Hematopoietic multipotent progenitor cell treated with erythropoietin and hydrocortisone succinate and interleukin-3 and kit ligand, for 15 days (in vitro differentiated cells): ENCODE measurements around the gene FGD5.

Source experiments
- DNase-seq: peaks from one replicate; pipeline ENCODE4 v3.0.0-alpha.2; 2015; ENCODE audit warnings: low spot score

Gene FGD5

GRCh38 chr3:14927308-14927707 is 108.5 kb downstream of the FGD5 start:
- no peak for DNase-seq

DNA sequence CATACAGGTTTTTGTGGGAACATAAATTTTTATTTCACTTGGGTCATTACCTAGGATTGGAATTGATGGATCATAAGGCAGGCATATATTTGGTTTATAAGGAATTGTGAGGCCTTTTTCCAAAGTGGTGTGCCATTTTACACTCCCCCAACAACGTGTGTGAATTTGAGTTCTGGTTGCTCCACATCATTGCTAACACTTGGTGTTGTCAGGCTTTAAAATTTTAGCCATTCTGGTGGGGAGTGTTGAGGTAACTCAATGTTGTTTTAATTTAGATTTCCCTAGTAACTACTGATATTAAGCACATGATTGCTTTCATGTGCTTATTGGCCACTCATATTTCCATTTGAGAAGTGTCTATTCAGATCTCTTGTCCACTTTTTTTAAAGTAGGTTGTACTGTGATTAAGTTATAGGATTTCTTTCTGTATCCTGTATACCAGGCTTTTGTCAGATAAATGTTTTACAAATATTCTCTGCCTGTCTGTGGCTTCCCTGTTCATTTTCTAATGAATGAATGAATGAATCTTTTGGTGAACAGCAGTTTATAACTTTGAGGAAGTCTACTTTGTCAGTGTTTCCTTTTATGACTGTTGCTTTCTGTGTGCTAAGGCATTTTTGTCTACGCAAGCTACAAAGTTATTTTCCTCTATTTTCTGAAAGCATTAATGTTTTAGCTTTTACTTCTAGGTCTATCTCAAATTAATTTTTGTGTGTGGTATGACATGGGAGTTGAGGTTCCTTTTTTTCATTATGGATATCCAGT is 110.7 kb downstream of the FGD5 start:
- no peak for DNase-seq

- DNase-seq, result no peak
Measured at GRCh38 chr3:14933820-14934425, 115.2 kb downstream of the FGD5 start.

DNA sequence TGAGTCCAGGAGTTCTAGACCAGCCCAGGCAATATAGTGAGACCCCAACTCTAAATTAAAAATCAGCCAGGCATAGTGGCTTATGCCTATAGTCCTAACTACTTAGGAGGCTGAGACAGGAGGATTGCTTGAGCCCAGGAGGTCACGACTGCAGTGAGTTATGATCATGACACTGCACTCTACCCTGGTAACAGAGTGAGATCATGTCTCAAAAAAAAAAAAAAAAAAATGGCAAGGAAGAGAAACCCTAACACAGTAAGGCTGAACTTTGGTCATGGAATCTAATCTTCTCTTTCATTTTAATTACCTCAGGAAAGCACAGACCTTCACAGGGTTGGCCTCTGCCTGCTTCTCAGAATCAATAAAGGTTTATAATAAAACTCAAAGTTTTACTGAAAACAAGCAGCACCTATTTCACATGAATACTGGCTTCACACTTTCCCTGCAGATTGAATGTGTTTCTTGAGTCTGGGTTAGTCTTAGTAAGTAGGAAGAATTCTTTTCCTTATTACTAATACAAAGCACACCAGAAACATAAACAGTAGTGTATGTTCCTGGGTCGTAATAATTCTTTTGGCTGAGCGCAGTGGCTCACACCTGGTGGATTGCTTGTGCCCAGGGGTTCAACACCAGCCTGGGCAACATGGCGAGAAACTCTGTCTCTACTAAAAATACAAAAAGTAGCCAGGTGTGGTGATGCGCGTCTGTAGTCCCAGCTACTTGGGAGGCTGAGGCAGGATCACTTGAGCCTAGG is 117.0 kb downstream of the FGD5 start:
- no peak for DNase-seq

- DNase-seq, result no peak
Measured at GRCh38 chr3:14938954-14939353, 120.2 kb downstream of the FGD5 start.

DNA sequence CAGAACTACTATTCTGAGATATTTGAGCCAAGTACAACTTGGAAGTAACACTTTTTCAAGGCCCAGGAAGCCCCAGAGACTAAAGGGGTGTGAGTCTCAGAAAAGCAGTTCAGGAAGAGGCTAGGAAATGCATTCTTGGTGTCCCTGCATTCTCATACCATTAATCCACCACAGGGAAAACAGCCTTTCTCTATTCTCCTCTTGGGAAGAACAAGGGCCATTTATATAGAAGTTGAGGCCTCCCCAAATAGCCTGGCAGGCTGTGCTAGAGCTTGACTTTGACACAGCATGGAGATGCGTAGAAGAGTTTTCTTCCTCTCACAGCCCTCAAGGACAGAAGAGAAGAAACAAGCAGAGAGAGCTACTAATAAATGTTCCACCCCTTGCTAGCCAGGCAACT is 123.1 kb downstream of the FGD5 start:
- DNase-seq, result no peak

- no peak for DNase-seq
Measured at GRCh38 chr3:14943042-14943441, 124.3 kb downstream of the FGD5 start.

DNA sequence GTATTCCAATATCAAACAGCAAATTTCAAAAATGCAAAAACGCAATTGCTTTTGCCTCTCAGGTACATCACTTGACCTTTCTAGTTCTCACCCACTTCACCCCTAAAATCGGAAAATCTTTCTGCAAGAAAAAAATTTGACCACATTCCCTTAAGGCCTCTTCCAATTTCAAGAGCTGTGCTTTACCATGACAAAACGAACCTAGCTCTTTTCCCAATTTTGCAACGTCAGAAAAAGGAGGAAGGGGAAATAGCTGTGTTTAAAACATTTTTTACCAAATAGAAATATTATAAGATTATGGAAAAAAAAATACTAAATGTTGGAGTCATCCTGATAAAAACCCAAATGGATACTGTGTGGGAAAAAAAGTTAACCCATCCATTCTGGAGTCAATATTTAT is 127.5 kb downstream of the FGD5 start:
- no peak for DNase-seq

GRCh38 chr3:14946739-14947099 is 128.0 kb downstream of the FGD5 start:
- DNase-seq, result no peak

DNA sequence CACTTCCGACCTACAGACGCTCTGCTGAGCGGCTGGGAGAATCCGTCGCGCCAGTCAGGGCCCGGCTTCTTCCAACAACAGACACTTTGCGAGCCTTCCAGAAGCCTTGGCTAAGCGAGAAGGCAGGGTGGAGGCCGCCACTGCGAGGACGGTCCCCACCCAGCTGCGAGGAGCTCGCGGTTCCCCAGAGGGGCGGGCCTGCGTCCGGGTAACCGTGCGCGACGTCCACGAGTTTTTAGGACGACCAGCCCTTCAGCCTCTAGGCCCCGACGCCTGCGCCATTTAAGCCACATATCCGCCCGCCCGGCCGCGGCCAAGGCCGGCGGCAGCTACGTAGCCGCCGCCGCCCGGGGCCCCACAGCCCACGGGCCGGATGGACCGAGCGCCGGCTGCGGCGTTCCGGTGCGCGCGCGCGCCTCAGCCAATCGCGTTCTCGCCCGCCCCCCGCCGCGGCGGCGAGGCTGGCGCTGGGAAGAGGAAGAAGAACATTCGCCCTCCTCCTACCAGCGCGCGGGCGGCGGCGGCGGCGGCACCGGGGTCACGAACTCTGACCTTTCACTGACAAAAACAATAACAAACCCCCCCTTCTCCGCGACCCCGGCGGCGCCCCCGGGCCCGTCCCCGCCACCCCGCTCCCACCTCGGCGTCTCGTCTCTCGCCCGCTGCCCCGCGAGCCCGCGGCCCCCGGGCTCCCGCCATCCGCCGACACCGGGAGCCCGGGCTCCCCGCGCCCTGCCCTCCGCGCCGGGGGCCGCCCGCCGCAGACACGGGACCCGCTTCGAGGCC is 128.5 kb downstream of the FGD5 start, which contains the start of gene NR2C2:
TSS of gene NR2C2 (plus strand) at position 484 of the 786 bp plus-strand sequence. CDS start 56,332 bp downstream, outside the sequence.
- peak; percentile 82 for DNase-seq

DNA sequence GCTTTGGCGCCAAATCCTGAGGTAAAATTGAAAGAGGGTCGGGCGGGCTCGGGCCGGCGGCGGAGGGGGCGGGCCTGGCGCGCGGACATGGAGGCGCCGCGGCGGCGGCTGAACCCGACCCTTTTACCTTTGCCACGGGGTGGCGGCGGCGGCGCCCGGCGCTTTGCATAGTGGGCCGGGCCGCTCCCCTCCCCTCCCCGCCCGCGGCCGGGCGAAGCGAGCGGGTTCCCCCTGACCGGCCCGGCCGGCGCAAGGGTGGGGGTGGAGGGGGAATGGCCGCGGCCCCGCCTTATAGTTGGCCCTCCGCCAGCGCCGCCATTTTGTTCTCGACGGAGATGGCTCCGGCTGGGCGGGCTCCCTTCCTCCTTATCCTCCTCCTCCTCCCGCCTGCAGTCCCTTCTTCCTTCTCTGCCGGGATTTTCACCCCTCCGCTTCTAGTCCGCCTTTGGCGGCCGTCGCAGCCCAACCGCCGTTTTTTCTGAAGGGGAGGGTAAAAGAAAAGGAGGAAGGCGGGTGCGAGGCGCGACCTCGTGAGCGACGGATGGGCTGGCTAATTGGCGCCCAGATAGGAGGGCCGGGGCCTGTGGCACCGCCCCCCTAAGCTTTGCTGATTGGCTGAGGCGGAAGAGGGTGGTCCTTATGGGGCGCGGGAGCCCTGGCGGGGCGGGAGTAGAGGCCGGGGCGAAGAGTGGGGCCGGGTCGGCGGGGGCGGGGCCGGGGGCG is 129.3 kb downstream of the FGD5 start:
- DNase-seq, result peak; percentile 97

DNA sequence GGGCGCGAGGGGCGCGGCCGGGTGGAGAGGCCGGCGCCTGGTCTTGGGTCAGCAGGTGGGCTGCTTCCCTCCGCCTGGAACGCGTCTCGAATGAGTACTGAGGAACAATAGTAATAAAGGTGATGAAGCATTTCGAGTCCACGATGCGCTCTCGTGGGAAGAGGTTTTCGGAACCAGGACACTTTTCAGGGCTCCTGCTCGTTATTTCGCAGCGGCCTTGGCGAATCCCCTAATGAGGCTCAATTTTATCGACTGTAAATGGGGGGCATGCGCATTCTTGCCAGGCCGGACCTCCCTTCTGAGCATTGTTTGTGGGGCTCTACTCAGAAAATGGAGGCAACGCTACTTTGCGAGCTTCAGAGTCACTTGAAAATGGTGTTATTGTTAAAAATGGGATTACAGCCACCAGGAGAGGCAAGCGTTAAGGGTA is 129.9 kb downstream of the FGD5 start:
- DNase-seq, result no peak

- no peak for DNase-seq
Measured at GRCh38 chr3:14949126-14949525, 130.4 kb downstream of the FGD5 start.

DNA sequence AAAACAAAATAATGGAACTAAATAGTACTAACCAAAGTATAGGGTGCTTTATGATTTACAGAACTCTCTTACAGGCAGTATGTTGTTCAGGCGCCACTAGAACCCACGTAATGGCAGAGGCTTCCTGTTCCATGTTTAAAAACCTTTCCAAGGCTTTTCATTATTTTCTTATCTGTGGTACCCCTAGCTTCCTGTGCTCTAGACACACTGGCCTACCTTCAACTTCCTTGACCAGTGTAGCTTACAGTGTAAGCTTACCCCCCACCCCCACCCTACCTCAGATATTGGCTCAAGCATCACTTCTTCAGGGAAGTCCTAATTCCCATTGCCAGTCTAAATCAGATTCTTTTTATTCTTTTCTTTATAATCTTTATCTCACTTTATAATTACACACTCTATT is 131.5 kb downstream of the FGD5 start:
- no peak for DNase-seq

DNA sequence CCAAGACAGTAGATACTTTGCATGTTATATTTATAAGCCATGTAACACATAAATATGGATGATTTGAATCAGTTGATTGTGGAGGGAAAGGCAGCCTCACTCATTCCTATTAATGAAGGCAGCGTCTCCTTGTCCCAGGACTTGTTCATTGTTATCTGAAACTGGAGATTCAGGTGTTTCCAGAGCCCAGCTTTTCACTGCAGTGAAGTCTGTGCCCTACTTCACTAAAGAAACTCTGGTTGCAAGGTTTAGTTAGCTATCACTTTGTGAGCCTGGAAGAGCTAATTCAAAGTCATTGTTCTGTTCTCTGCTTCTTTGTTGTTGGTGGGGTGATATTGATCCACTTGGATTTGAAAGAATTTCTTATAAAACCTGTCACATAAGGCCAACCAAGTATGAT is 138.4 kb downstream of the FGD5 start:
- DNase-seq, result no peak

DNA sequence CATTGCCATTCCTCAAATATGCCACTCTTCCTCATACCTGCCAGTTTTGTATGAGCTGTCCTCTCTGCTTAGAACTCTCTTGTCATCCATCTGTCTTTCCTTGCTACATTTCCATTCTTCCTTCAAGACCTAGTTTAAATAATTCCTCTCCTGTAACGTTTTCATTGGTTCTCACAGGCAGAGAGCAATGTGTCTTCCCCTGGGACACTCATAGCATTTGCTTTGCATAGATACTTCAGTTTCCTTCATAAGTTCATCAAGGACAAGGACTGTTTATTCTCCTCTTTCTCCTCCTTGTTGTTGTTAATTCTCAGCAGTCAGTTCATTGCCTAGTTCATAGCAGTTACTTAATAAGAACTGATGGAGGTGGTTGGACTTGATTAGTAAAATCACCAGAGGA is 139.2 kb downstream of the FGD5 start:
- DNase-seq, result no peak

DNA sequence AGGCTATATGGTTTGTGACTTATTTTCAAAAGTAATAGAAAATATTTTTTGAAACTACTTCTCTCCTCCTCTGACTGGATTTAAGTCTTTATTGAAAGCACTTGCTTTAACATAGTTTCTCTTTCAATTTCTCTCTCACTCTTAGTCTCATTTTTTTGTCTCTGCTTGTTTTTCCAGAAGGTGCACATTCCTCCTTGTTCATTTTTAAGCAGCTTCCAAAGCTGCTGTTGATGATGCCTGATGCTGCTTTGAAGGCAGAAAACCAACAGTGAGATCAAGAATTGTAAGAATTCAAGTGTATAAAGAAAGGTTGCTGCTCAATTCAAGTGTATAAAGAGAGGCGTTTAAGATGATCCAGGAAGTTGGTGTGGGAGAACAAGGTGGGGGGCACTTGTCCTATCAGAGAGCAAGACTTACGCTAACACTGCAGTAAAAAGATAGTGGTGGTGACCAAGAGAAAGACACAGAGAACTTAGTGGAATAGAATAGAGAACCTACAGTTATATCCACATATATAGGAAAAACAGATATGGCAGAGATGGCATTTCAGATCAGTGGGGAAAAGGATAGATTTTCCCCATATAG is 140.7 kb downstream of the FGD5 start:
- DNase-seq, result no peak

DNA sequence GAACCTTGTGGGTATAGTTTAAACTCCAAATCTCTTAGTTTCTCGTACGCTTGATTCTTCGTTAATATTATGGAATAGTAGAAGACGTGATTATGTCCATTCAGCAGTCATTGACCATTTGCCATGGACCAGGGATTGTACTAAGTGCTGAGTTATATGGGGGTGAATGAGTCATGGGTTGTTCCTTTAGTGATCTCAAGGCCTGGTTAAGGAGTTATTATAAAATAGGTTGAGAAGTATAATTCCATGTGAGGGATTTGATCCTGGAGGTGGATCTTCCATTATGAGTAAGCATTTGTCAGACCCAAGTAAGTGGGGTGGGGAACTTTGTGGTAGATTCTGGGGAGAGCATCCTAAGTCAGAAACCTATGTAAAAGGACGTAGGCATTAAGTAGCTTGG is 144.0 kb downstream of the FGD5 start:
- DNase-seq, result no peak

GRCh38 chr3:14967285-14967684 is 148.5 kb downstream of the FGD5 start:
- no peak for DNase-seq

DNA sequence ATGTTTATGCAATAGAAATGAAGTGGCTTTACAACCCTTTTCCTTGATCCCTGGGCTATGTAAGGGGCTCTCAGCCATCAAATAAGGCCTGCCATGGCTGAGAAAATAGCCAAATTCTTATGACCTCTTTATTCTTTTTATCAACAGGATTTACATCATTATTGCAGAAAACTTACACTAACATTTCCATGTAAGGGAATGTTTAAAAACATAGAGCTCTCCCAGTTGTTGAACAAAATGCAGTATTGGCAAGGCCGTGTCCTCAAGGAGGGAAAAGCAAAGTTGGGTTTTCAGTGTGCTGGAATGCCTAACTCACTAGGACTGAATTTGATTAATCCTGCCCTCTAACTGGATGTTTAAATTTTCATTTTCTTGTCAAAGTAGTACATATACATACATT is 150.9 kb downstream of the FGD5 start:
- DNase-seq, result no peak

DNA sequence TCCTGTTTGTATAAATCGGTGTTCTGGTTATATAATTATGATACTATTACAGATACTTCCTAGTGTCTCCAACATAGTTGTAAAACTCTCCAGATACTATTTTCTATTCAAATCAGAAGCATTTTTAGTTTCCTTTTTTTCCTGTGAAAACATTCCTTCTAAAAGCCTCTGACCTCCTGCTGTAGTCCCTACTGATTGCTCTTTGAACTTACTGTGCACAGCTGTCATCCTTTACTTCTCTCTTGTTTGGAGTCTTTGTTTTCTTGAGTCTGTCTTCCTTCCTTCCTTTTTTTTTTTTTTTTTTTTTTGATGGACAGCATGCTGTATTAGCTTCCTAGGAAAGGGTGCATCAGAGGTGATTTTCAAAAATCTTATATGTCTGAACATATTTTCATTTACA is 157.6 kb downstream of the FGD5 start:
- DNase-seq, result no peak
